K562 (cell line): ENCODE data around the gene TCAP. TPM values are rescaled to one million over a fixed set of nuclear protein-coding genes. Genes with fewer than 3 reads are reported as not detected.

Experiments used
- ATAC-seq: fragments of 200-7000 bp; cut with Tn5 transposase; 3 replicates; pipeline ENCODE4 v1.9.1; 2020; ENCODE audit warnings: moderate library complexity
- BruUV-seq: library from RNA; stranded (reverse); fragments of 400-500 nt; replicated peaks from 2 replicates; lab custom pipeline; 2021; lab: Mats Ljungman, UMichigan
- CTCF ChIA-PET: fragments of 300-600 bp; formaldehyde crosslinking; extraction: SDS; loops from one replicate; lab custom pipeline; 2021; ENCODE audit warnings: low intra/inter-chr PET ratio; lab: Yijun Ruan, JAX
- POLR2A ChIA-PET: fragments of 300-600, 350-650 bp; sonication (Branson Sonifier 250); formaldehyde crosslinking; extraction: SDS; loops from one replicate; lab custom pipeline; 2021; ENCODE audit warnings: antibody characterized with exemption, inconsistent platforms; lab: Yijun Ruan, JAX
- DNase-seq, 4 experiments: peaks; one replicate each; pipeline versions ENCODE4 v3.0.0 to v3.0.0-alpha.2; 2011 to 2018; ENCODE audit warnings: low spot score in 3 of 4, mixed read lengths in 3 of 4; ENCODE audit errors: extremely low read depth in 1 of 4
- FAIRE-seq: peaks from 2 replicates; lab custom pipeline; 2011; peaks lifted over from hg19 to GRCh38; lab: Jason Lieb, UNC
- H2AFZ ChIP-seq: 2 replicates; pipeline ENCODE4 v1.6.0; 2011; ENCODE audit warnings: low read depth, low read length, control low read depth, inconsistent platforms
- H3K27ac ChIP-seq: fragments of 200-600 bp; 3 replicates; pipeline ENCODE4 v1.8.0; 2011; ENCODE audit warnings: low read depth, mild to moderate bottlenecking, control low read depth, inconsistent platforms, low read length, moderate library complexity, mixed read lengths; ENCODE audit errors: extremely low read depth
- H3K27me3 ChIP-seq, 2 experiments: fragments of 300-600 bp in 1 of 2; 2 replicates in 1 of 2; 3 replicates in 1 of 2; pipeline versions ENCODE4 v1.6.0 to v1.8.0; 2011; ENCODE audit warnings: inconsistent platforms in 2 of 2, low read length in 2 of 2, mild to moderate bottlenecking in 1 of 2, mixed read lengths in 1 of 2, moderate library complexity in 1 of 2; ENCODE audit not compliant: control insufficient read depth in 2 of 2, insufficient read depth in 2 of 2
- H3K36me3 ChIP-seq: fragments of 300-600 bp; 3 replicates; pipeline ENCODE4 v1.8.0; 2011; ENCODE audit warnings: mild to moderate bottlenecking, low read length, inconsistent platforms; ENCODE audit not compliant: control insufficient read depth, insufficient read depth
- H3K4me1 ChIP-seq, 2 experiments: fragments of 200-600 bp in 1 of 2; replicated peaks in 1 of 2; 2 replicates in 1 of 2; 3 replicates in 1 of 2; pipeline versions ENCODE4 v1.5.1 to v1.8.0; 2011; ENCODE audit warnings: inconsistent platforms in 2 of 2, low read length in 2 of 2, mild to moderate bottlenecking in 1 of 2, mixed read lengths in 1 of 2, moderate library complexity in 1 of 2; ENCODE audit not compliant: control insufficient read depth in 2 of 2, insufficient read depth in 2 of 2
- H3K4me2 ChIP-seq: 2 replicates; pipeline ENCODE4 v1.6.1; 2011; ENCODE audit warnings: low read length, control low read depth, inconsistent platforms, mixed read lengths; ENCODE audit not compliant: insufficient read depth
- H3K4me3 ChIP-seq: fragments of 200-600 bp; sonication (generic), shearing (Covaris generic); 2 replicates; pipeline ENCODE4 v1.5.1; 2016; ENCODE audit warnings: control low read depth, inconsistent platforms
- H3K79me2 ChIP-seq: fragments of 200-600 bp; 3 replicates; pipeline ENCODE4 v1.8.0; 2011; ENCODE audit warnings: low read length, inconsistent platforms; ENCODE audit not compliant: control insufficient read depth, insufficient read depth
- H3K9ac ChIP-seq, 2 experiments: 2 replicates each; pipeline versions ENCODE4 v1.6.0 to v1.6.1; 2011; ENCODE audit warnings: low read depth in 2 of 2, low read length in 2 of 2, control low read depth in 1 of 2, inconsistent platforms in 1 of 2, mild to moderate bottlenecking in 1 of 2, mixed read lengths in 1 of 2; ENCODE audit not compliant: insufficient read depth in 1 of 2
- H3K9me1 ChIP-seq: one replicate; pipeline ENCODE4 v1.6.0; 2011; ENCODE audit warnings: inconsistent platforms, mild to moderate bottlenecking, low read length, moderate library complexity; ENCODE audit not compliant: control insufficient read depth, insufficient read depth
- H3K9me3 ChIP-seq: replicated peaks from 2 replicates; pipeline ENCODE4 v1.5.1; 2011; ENCODE audit warnings: low read depth, low read length, inconsistent platforms; ENCODE audit not compliant: control insufficient read depth, insufficient read depth
- H4K20me1 ChIP-seq: replicated peaks from 2 replicates; pipeline ENCODE4 v1.6.1; 2011; ENCODE audit warnings: low read length, inconsistent platforms, mixed read lengths; ENCODE audit not compliant: control insufficient read depth, insufficient read depth
- ATF6 ChIP-seq: sonication (generic); formaldehyde crosslinking; IDR thresholded peaks from 2 replicates; pipeline ENCODE4 v1.4.0; 2020; ENCODE audit warnings: mild to moderate bottlenecking, missing genetic modification reagents
- EGR1 ChIP-seq: fragments of 450-650 bp; conservative IDR thresholded peaks from 2 replicates; pipeline ENCODE4 v1.6.1; 2017; ENCODE audit warnings: mild to moderate bottlenecking
- MCM5 ChIP-seq: fragments of 450-650 bp; IDR thresholded peaks from 2 replicates; pipeline ENCODE4 v1.6.1; 2016; ENCODE audit warnings: low read depth
- MECOM ChIP-seq: fragments of 250-450 bp; sonication (Bioruptor Pico); IDR thresholded peaks from 2 replicates; pipeline ENCODE4 v1.8.0; 2022; ENCODE audit warnings: inconsistent platforms
- MEIS2 ChIP-seq: fragments of 450-650 bp; IDR thresholded peaks from 2 replicates; pipeline ENCODE4 v1.6.1; 2014; ENCODE audit warnings: mild to moderate bottlenecking; ENCODE audit not compliant: partially characterized antibody
- NFXL1 ChIP-seq: fragments of 450-650 bp; formaldehyde crosslinking; IDR thresholded peaks from 2 replicates; pipeline ENCODE4 v1.4.0; 2021; ENCODE audit warnings: mild to moderate bottlenecking
- POLR2G ChIP-seq: fragments of 200-400 bp; formaldehyde crosslinking; IDR thresholded peaks from 2 replicates; pipeline ENCODE4 v1.6.1; 2017; ENCODE audit warnings: low read depth, mild to moderate bottlenecking, antibody characterized with exemption, low read length, moderate library complexity
- SMC3 ChIP-seq: conservative IDR thresholded peaks from 2 replicates; pipeline ENCODE4 v1.6.1; 2011; ENCODE audit warnings: low read depth, low read length, improper control_type of control experiment; ENCODE audit not compliant: insufficient read depth
- YBX1 ChIP-seq: fragments of 450-650 bp; IDR thresholded peaks from 2 replicates; pipeline ENCODE4 v1.7.1; 2016; ENCODE audit warnings: mild to moderate bottlenecking
- ZBTB7A ChIP-seq: IDR thresholded peaks from 2 replicates; pipeline ENCODE4 v1.6.1; 2011; ENCODE audit warnings: low read depth, mild to moderate bottlenecking, low read length, moderate library complexity, borderline replicate concordance; ENCODE audit not compliant: control insufficient read depth
- ZNF444 ChIP-seq: fragments of 250-450 bp; sonication (Bioruptor Pico); IDR thresholded peaks from 2 replicates; pipeline ENCODE4 v1.4.0; 2020; ENCODE audit warnings: mild to moderate bottlenecking, moderate library complexity
- ZNF583 ChIP-seq: fragments of 250-450 bp; sonication (Bioruptor Pico); IDR thresholded peaks from 2 replicates; pipeline ENCODE4 v1.4.0; 2020
- ZNF699 ChIP-seq: fragments of 250-450 bp; sonication (Bioruptor Pico); IDR thresholded peaks from 2 replicates; pipeline ENCODE4 v1.8.0; 2021; ENCODE audit warnings: mild to moderate bottlenecking, moderate library complexity; ENCODE audit not compliant: insufficient replicate concordance
- WGBS: fragments of 100-300 bp; shearing (Covaris generic); methylation state at CpG from one replicate; pipeline ENCODE4 v1.1.6; 2016; ENCODE audit warnings: low coverage, mixed read lengths; ENCODE audit not compliant: insufficient coverage; ENCODE audit errors: missing lambda C conversion rate; 5-methylcytosine and 5-hydroxymethylcytosine counted together
- in situ Hi-C: fragments of 300-500 bp; cut with MboI; formaldehyde crosslinking; loops from 4 replicates; pipeline ENCODE4 v1.15.0; 2018; ENCODE audit warnings: inconsistent platforms, mixed read lengths
- intact Hi-C: fragments of 100-400 bp; cut with micrococcal nuclease; formaldehyde crosslinking; loops from 2 replicates; pipeline ENCODE4 v1.14.2; 2022
- polyA plus RNA-seq, 8 experiments: library from polyadenylated mRNA; depleted of rRNA in 4 of 8; stranded (reverse) in 5 of 8; unstranded in 3 of 8; fragments of >200 nt; fragmentation: Nextera tagmentation in 2 of 8; fragmentation: Illumina TruSeq in 1 of 8; extraction: Ambion mirVana in 2 of 8; extraction: Trizol in 1 of 8; gene quantifications; 2 replicates each; pipeline versions ENCODE4 v1.2.1 to v1.2.3, GENCODE V29; 2011 to 2014; ENCODE audit warnings: inconsistent platforms in 1 of 8, missing spikeins in 1 of 8
- total RNA-seq, 7 experiments: library from RNA; depleted of rRNA in 6 of 7; stranded (reverse); fragments of >200 nt in 6 of 7; fragmentation: Illumina TruSeq in 2 of 7; extraction: Trizol in 2 of 7; gene quantifications; 2 replicates each; pipeline versions ENCODE4 v1.2.1 to v1.2.3, GENCODE V29; 2011 to 2021; ENCODE audit warnings: low replicate concordance in 1 of 7
- TF ChIP-seq, protein P1 (sequence below): fragments of 200-800 bp; sonication (Bioruptor generic); IDR thresholded peaks from 2 replicates; pipeline ENCODE4 v1.6.1; 2017; ENCODE audit warnings: missing genetic modification characterization, missing compliant biosample characterization

TCAP gene
- total and polyA plus RNA-seq, 9 of the 15 experiments (the other 6 are each of a cell fraction or from before 2014, with no cell fraction given), result 0.33 to 1.4 (median 0.82) TPM; not detected in 2

DNA sequence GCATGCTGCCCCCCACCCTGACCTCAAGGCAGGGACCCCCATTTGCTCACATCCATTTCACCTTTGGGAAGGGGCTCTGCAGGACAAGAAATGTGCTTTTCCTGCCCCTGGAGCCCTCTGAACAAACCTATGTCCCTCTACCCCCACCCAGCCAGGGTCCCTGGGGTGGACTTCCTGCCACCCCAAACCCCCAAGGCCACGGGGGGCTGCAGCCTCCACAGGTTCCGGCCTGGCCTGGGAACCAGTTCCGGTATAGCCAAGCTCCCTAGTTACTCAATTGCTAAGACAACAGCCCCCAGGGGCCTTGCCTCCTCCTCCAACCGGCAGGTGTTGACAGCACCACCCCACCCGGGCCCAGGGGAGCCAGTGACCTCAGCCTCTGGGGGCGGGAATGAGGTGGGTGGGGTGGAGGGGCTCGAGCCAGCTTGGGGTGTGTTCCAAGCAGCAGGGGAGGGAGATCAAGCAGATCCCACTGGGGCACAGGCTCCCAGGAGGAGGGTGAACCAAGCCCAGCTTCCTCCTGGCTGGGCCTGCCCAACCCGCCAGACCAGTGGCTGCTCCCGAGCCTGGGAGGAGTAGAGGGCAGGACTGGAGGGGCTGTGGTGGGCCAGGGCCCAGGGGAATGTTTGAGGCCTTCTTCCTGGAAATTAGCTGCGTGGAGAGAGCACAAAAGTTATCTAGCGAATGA is 9.7 kb downstream of the TCAP start:
- Histone ChIP-seq H3K27me3 (no peaks in the 10 kb centered on the region), H3K9me1 (no peaks in the 10 kb centered on the region), H2AFZ (peak overlapping the region; percentile 35; the same call in 1 of the 2 replicates), H3K9ac (peak overlapping the region in 1 of 2 experiments; percentile 88; a peak in 2 of 4 replicates), H3K4me1 (peaks cover 30 to 77% of the 10 kb centered on the region in 2 experiments; a peak in 4 of 5 replicates), H3K27ac (peak overlapping the region; percentile 17; the same call in 1 of the 3 replicates), H3K79me2 (no peaks in the 10 kb centered on the region), H4K20me1 (no peaks in the 10 kb centered on the region; the same call in 1 of the 2 replicates), H3K36me3 (peaks cover 7% of the 10 kb centered on the region; the same call in 2 of the 3 replicates), H3K4me3 (no peak overlapping the region), H3K4me2 (no peak overlapping the region), H3K9me3 (no peaks in the 10 kb centered on the region)
- POLR2A ChIA-PET, result interaction anchor here (0.6 to 1.3 kb wide), 3 partner anchors 11 to 122 kb away, joined by 3 to 4 read pairs (median 4); no protein-coding TSS in a partner anchor
- peak; percentile 15 for FAIRE-seq
- CTCF ChIA-PET, result interaction anchor here (0.6 kb wide), 1 partner anchor 66 kb away, joined by 5 read pairs; no protein-coding TSS in a partner anchor
- WGBS, result 22% methylated on average over 11 of the region's 11 CpGs
- ATAC-seq, result peak; percentile 62
- BruUV-seq, result no TSS peak
- intact Hi-C loops (loop anchor here (5.0 kb wide), 1 partner anchor 77 kb away; no protein-coding TSS in a partner anchor), in situ Hi-C loops (loop anchor here (5.0 kb wide), 1 partner anchor 53 kb away; no protein-coding TSS in a partner anchor)
- peak; percentile 69 to 87 (median 79) for DNase-seq
- TF ChIP-seq MEIS2 (peak; percentile 49), ATF6 (CRISPR knock-in tag) (no peak), POLR2G (peak; percentile 40; the same call in 1 of the 2 replicates), ZNF699 (no peak), ZBTB7A (peak; percentile 69; the same call in 1 of the 2 replicates), EGR1 (peak; percentile 81), MCM5 (no peak), SMC3 (no peak), ZNF583 (CRISPR knock-in tag) (no peak), YBX1 (no peak), NFXL1 (CRISPR knock-in tag) (no peak), ZNF444 (CRISPR knock-in tag) (no peak), MECOM (CRISPR knock-in tag) (no peak)
- TF ChIP-seq, protein P1, sequence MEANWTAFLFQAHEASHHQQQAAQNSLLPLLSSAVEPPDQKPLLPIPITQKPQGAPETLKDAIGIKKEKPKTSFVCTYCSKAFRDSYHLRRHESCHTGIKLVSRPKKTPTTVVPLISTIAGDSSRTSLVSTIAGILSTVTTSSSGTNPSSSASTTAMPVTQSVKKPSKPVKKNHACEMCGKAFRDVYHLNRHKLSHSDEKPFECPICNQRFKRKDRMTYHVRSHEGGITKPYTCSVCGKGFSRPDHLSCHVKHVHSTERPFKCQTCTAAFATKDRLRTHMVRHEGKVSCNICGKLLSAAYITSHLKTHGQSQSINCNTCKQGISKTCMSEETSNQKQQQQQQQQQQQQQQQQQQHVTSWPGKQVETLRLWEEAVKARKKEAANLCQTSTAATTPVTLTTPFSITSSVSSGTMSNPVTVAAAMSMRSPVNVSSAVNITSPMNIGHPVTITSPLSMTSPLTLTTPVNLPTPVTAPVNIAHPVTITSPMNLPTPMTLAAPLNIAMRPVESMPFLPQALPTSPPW (CRISPR knock-in tag), result peak; percentile 53
